ENCODE results near the gene HSDL1. TPM values are rescaled to one million over a fixed set of nuclear protein-coding genes. Genes with fewer than 3 reads are reported as not detected.

The HSDL1 gene
- total and polyA plus RNA-seq, 2 of the 8 experiments (the other 6 are each of a cell fraction or from before 2014, with no cell fraction given): 25.0 to 55.7 TPM

- no peak overlapping the region for H4K91ac ChIP-seq (replicated peaks; ENCODE audit: insufficient read length, low read length)
- H3K14ac ChIP-seq (ENCODE audit: insufficient read length): no peak overlapping the region
- H3K79me2 ChIP-seq (ENCODE audit: control insufficient read depth in 1 of 2, insufficient read depth in 2 of 2, low read length in 2 of 2): peaks cover 5 to 86% of the 10 kb centered on the region in 2 experiments; a peak in 3 of 4 replicates
- no peak overlapping the region; the same call in 1 of the 2 replicates for H3K18ac ChIP-seq (ENCODE audit: extremely low read depth, low read length)
- H3K4ac ChIP-seq (replicated peaks; ENCODE audit: insufficient read length, low read depth, low read length): no peak overlapping the region
- H3K9ac ChIP-seq (replicated peaks in 1 of 4; ENCODE audit: extremely low read depth in 1 of 4, low read depth in 3 of 4, low read length in 3 of 4): 0 out of 7 replicates have a peak overlapping the region, but pooled peaks of 1 of the 4 experiments have one; percentile 26
- peaks cover 11 to 28% (median 18%) of the 10 kb centered on the region in 4 experiments for H3K4me1 ChIP-seq (replicated peaks in 1 of 4; ENCODE audit: control insufficient read depth in 3 of 4, insufficient read depth in 4 of 4, low read length in 3 of 4)
- TF ChIP-seq ASH2L (IDR thresholded peaks at IDR 0.05; ENCODE audit: low read length): no peak
- no peak for TF ChIP-seq MAFK (IDR thresholded peaks at IDR 0.05; ENCODE audit: low read depth, low read length)
- no peak for TF ChIP-seq TAF1 (IDR thresholded peaks at IDR 0.05; ENCODE audit: low read depth, low read length)
- TF ChIP-seq NANOG (IDR thresholded peaks at IDR 0.05; ENCODE audit: insufficient read depth, low read depth, low read length, poor library complexity, severe bottlenecking): no peak
- TF ChIP-seq CEBPB (IDR thresholded peaks at IDR 0.05; ENCODE audit: low read depth, low read length): no peak
- TF ChIP-seq EP300 (IDR thresholded peaks at IDR 0.05; ENCODE audit: borderline replicate concordance in 1 of 2, low read depth in 2 of 2, low read length in 2 of 2): no peak
- peaks cover 0 to 3% (median 0%) of the 10 kb centered on the region in 4 experiments; a peak in 1 of 8 replicates for H3K36me3 ChIP-seq (ENCODE audit: control insufficient read depth in 2 of 4, insufficient read depth in 4 of 4, low read length in 3 of 4)
- H3K23ac ChIP-seq (ENCODE audit: insufficient read length): no peak overlapping the region
- no peaks in the 10 kb centered on the region for H3K27me3 ChIP-seq (replicated peaks in 1 of 4; ENCODE audit: control insufficient read depth in 3 of 4, extremely low read depth in 1 of 4, insufficient read depth in 3 of 4, low read length in 3 of 4)
- POLR2A ChIA-PET (ENCODE audit: partially characterized antibody): interaction anchor here (0.9 to 2.7 kb wide), 2 partner anchors 23 kb away, joined by 3 to 9 read pairs; partner anchors contain the start of gene MBTPS1
- DNase-seq (ENCODE audit: low read depth in 1 of 2, low spot score in 2 of 2) (no peak), FAIRE-seq (no peak)
- H2BK5ac ChIP-seq (ENCODE audit: low read depth, low read length): no peak overlapping the region
- H4K20me1 ChIP-seq (replicated peaks in 1 of 2; ENCODE audit: control insufficient read depth in 1 of 2, insufficient read depth in 2 of 2, low read length in 2 of 2): peaks cover 3 to 14% of the 10 kb centered on the region in 2 experiments
- peak overlapping the region in 1 of 2 experiments; percentile 31; a peak in 1 of 4 replicates for H3K4me2 ChIP-seq (ENCODE audit: insufficient read depth in 1 of 2, low read depth in 2 of 2, low read length in 2 of 2)
- peaks cover 4% of the 10 kb centered on the region; the same call in 1 of the 2 replicates for H3K23me2 ChIP-seq (ENCODE audit: low read depth, low read length)
- H3K9me3 ChIP-seq (ENCODE audit: insufficient read depth in 2 of 2, low read depth in 1 of 2, low read length in 1 of 2): no peaks in the 10 kb centered on the region
- H2AK5ac ChIP-seq (ENCODE audit: low read depth, low read length): no peak overlapping the region
- no peak overlapping the region for H2BK20ac ChIP-seq (ENCODE audit: low read length)
- no peak overlapping the region for H2BK120ac ChIP-seq (replicated peaks; ENCODE audit: low read depth, low read length)
- H3K4me3 ChIP-seq (ENCODE audit: extremely low read depth in 1 of 4, insufficient read depth in 2 of 4, low read depth in 3 of 4, low read length in 4 of 4): no peak overlapping the region
- no peak overlapping the region for H4K5ac ChIP-seq (ENCODE audit: insufficient read length, low read depth, low read length)
- no peak overlapping the region for H4K8ac ChIP-seq (ENCODE audit: extremely low read depth, insufficient read depth, low read length)
- peaks cover 15% of the 10 kb centered on the region for H3K79me1 ChIP-seq (ENCODE audit: low read depth, low read length)
- H2BK12ac ChIP-seq (ENCODE audit: low read depth, low read length): no peak overlapping the region
- H3K56ac ChIP-seq (replicated peaks; ENCODE audit: insufficient read length, low read depth, low read length): no peak overlapping the region
- H2BK15ac ChIP-seq (ENCODE audit: low read length): no peak overlapping the region
- CTCF ChIA-PET (ENCODE audit: partially characterized antibody): interaction anchor here (0.7 to 4.9 kb wide), 13 partner anchors 19 to 161 kb away, joined by 3 to 44 read pairs (median 4); partner anchors contain the start of genes MBTPS1 and TAF1C
- WGBS, 2 experiments (ENCODE audit: extremely low coverage in 1 of 2, insufficient coverage in 1 of 2, insufficient read length in 1 of 2, insufficient replicate concordance in 2 of 2, low coverage in 1 of 2, low lambda C conversion rate in 2 of 2, missing lambda C conversion rate in 1 of 2): 82% methylated on average over 6 of the region's 6 CpGs; no CpG with 5 or more reads in 1 of the 2 experiments
- H3K27ac ChIP-seq (ENCODE audit: low read depth, low read length): no peak overlapping the region
- no peak overlapping the region for H2AFZ ChIP-seq (ENCODE audit: low read length)
Measured at GRCh38 chr16:84139628-84140258, 5.2 kb downstream of the HSDL1 start.
